GM19372 (cell line): ENCODE data around the gene DPH7.
"Not testable (repeated sequence)": the region's sequence is repeated elsewhere in the genome, so short reads cannot be mapped to it uniquely, and the experiment has no call there.

ENCODE experiments used
- ATAC-seq: cut with Tn5 transposase; IDR thresholded peaks from one replicate; pipeline ENCODE4 v1.9.1; 2021; ENCODE audit warnings: mild to moderate bottlenecking, low read depth, moderate library complexity; ENCODE audit not compliant: unreplicated experiment

The DPH7 gene

GRCh38 chr9:137606734-137607138, 28.0 kb upstream of the DPH7 start:
- no peak for ATAC-seq

DNA sequence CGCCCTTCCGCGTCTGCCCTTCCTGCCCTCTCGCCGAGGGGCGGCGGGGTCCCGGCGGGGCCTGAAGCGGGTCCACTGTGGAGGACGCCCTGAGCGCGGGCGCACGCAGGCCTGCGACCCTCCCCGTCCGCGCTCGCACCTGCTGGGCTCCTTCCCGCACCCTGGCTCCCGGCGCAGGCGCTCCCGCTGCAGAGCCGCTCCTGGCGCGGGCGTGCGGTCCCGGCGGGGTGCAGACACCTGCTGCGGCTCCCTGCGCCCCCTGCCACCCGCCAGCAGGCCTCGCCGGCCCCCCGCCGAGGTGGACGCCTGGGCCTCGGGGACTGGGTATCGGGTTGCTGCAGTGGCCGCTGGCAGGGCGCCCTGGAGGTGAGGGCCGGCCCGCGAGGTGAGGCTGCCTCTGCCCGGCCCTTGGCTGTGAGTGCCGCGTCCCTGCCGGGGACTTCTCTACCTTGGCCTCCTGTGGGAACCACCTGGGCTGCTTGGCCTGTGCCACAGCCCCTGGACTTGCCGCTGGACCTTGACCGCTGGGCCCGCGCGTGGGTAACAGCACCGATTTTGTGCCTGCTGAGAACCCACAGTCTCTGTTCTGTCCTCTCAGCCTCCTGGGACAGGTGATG, 27.4 kb upstream of the DPH7 start:
- ATAC-seq = no peak

DNA sequence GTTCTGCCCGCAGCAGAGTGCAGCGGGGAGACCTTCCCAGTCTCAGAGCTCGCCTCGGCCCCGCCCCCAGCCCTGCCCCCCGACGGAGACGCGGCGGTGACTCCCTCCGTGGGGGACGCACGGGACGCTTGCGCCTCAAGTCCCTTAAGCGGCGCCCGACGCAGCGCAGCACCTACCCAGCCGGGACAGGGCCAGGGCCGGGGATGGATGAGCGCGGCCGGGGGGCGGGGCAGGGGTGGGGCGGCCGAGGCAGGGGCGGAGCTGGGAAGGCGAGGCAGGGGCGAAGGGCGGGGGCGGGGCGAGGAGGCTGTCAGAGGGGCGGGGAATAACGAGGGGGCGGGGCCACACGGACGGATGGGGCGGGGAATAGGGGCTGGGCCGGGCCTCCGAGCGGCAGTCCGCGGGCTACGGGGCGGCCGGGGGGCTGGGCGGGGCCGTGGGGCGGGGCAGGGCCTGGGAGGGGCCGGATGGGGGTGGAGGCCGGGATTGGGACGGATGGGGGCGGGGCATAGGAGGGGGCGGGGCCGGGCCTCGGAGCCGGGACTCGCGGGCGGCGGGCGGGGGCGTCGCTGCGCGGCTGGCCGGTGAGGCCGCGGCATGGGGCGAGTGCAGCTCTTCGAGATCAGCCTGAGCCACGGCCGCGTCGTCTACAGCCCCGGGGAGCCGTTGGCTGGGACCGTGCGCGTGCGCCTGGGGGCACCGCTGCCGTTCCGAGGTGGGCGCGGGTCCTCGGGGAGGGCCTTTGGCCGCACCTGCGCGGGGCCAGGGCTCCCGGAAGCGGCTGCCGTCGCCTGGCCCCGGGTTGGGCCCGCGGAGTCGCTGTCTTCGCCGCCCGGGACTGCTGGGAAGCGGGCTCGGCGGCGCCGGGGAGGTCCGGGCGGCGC, 26.6 kb upstream of the DPH7 start, which contains the start of gene ARRDC1:
TSS of gene ARRDC1 (plus strand) at position 566 of the 884 bp plus-strand sequence. CDS start at position 598, 32 bp downstream.
- peak; percentile 80 for ATAC-seq

DNA sequence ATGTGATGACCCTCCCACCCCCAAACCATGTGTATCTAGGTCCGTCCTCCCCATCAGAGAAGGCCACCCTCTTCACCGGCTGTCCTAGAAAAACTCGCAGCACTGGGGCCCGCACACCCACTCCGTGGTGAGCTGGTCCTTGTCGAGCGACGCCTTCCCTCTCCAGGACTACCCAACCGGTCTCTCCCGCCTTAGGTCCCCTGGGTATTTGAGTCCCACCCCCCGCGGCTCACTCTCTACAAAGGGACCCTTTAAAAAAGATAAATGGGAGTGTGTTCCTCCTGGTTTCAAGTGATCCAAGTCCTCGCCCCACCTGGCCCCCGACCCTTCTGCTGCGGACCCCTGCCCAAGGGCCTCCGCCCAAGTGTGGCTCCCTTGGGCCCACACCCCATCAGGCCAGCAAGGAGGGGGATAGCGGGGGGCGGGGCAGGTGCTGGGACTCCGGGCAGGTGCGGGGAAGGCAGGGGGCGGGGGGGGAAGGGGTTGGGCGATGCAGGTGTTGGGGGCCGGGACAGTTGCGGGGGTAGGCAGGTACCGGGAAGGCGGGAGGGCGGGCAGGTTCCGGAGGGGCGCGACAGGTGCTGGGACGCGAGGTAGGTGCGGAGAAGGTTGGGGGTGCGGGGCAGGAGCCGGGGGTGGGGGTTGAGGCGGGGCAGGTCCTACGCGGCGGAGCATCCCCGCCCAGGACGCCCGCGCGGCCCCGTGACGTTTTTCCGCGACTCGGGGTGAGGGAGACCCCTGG, 25.8 kb upstream of the DPH7 start:
- ATAC-seq = no peak

DNA sequence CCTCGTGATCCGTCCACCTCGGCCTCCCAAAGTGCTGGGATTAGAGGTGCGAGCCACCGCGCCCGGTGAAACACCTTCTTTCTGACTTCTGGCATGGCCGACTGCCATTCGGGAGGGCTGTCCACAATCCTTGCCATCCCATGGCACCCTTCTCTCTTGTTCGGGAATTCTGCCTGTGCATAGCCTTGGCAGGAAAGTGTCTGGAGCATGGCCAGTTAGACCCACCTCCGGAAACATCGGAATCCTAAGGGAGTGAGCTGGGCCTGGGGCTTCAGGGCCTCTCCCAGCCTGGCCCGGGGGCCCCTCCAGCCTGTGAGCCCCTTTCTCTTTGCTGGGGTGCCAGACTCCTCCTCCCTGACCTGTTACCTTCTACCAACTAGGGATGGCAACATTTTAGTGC, 25.2 kb upstream of the DPH7 start:
- ATAC-seq = no peak

- ATAC-seq = no peak
Measured at GRCh38 chr9:137602661-137603060, 23.9 kb upstream of the DPH7 start.

DNA sequence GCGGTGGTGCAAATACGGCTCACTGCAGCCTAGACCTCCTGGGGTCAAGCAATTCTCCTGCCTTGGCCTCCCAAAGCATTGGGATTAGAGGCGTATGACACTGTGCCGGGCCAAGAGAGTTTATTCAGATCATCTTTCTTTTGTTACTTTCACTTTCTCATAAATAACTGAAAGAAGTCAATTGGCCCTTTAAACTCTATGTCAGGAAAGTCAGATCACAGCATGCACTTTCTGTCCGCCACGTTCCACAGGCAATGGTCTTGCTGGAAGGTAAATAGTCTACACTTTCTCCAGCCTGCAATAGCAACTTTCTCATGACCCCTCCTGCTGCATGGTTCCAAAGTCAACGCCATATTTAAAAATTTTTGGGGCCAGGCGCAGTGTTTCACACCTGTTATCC, 20.2 kb upstream of the DPH7 start:
- ATAC-seq = no peak

- not testable (repeated sequence) for ATAC-seq
Measured at GRCh38 chr9:137596577-137596976, 17.9 kb upstream of the DPH7 start.

- no peak for ATAC-seq
Measured at GRCh38 chr9:137593176-137593575, 14.5 kb upstream of the DPH7 start.

DNA sequence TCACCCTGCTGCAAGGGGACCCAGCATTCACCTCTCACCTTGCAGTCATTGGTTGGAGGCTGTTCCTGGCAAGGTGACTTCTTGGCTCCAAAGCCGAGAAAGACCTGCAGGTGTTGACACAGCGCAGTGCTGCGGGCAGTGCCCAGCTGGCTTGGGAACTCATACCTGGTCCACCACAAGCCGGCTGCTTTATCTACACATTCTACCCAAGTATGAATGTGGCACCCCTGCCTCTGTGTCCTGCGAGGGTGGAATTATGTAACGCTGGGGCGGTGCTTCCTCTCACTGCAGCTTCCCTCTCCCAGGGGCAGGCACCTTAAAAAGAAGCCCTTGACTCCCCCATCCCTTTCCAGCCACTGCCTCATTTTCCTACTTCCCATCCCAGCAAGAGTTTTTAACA, 14.0 kb upstream of the DPH7 start:
- no peak for ATAC-seq

DNA sequence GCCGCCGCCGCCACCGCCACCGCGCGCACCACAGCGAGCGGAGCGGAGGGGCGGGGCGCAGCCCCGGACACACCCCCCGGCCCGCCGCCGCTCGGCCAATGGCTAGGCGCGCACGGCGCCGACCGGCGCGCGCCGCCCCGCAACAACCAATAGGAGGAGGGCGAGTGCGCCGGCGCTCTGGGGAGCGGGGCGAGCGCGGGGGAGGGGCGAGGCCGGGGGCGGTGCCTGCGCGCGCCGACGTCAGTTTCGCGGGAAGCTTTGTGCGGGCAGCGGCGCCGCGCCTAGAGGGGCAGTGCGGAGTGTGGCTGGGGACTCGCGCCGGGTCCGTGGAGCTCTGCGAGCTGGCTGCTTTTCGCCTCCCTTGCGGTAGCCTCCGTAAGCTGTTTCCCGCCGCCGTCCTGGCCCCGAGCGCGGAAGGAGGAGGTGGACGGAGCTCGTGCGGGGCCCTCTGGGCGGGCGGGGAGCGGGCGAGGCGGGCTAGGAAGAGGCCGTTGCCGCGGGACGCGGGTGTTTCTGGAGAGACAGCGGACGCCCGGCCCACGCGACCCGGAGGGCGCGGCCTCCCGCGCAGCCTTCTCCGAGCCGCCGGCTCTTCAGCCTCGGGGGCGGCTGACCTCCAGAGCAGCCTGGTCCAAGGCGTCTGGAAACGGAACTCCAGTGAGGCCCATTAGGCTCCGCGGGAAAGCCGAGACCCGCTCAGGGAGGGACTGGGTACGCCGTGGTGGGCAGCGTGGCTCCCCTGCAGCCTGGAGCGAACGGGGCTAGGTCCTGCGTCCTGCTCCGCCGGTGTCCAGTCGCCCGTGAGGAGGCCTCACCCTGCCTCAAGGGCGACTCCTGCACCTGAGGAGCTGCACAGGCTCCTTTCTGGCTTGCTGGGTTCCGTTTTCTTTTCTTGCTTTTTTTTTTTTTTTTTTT, 12.0 kb upstream of the DPH7 start, which contains the start of gene ZMYND19:
TSS of gene ZMYND19 (minus strand) at position 44 of the 915 bp plus-strand sequence. CDS start 249 bp downstream, outside the sequence.
- peak; percentile 84 for ATAC-seq

DNA sequence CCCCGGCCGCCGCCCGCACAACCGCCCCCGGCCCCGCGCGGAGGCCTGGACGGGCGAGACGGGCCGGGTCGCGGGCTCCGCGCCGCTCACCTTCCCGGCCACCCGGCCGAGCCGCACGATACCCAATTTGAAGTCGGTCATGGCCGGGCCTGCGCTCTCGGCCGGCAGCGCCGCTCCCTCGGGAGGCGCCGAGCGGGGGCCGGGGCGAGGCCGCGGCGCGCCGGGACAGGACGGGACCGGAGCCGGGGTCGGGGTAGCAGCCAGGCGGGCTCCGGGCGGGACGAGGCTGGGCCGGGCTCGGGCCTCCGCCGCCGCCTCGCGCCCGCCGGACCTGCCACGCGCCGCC, 11.4 kb upstream of the DPH7 start:
- no peak for ATAC-seq

- ATAC-seq = peak; percentile 15
Measured at GRCh38 chr9:137589441-137590122, 10.9 kb upstream of the DPH7 start.

DNA sequence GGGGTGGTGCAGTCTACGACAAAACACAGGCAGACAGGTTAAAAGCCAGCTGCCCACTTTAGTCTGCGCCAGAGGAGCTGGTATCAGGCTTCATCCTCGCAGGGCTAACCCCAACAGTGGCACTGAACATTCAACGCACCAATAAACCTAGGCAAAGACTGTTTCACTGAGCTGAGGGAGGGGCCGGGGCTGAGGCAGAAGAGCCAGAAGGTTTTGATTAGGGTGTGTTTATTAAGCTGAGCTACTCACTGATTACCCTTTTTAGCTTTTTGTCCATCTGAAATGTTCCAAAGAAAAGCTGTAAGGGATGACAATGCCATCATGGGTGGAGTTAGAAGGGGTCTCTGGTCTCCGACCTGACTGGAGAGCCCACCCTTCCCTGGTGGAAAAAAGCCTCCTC, 10.2 kb upstream of the DPH7 start:
- no peak for ATAC-seq

DNA sequence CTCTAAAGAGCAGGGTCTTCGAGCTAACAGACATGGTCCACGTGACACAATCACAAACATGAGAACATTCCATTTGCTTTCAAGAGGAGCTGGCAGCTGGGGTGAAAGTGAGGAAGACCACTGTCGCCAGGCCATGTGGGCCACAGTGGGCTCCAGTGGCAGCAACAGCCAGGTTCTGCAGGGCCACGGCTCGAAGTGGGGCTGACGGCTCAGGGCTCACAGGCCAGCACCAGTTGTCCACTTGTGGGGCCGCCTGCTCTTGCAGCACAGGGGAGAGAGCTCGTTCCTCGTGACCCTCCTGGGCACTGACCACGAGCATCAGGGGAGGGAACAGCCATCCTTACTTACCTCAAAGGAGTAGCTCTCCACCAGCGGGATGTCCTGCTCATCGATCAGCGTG, 9.6 kb upstream of the DPH7 start:
- ATAC-seq = no peak

DNA sequence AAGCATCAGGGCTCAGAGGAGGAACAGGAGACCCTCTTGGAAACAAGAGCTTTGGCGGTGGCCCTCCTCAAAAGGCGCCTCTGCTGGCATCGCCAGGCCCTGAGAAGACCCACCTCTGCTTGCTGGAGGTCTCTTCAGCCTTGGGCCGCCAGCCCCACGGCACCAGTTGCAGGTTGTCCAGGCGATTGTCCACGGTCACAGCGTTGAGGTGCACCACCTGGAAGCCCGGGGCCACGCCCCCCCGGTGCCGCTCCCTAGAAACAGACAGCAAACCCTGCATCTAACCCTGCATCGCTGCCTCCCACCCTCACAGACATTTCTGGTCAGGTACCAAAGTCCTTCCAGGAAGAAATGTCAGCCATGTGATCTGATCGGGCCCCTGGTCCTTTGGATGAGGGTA, 8.1 kb upstream of the DPH7 start:
- ATAC-seq = no peak

GRCh38 chr9:137583957-137584356, 5.2 kb upstream of the DPH7 start:
- no peak for ATAC-seq

GRCh38 chr9:137583347-137583746, 4.6 kb upstream of the DPH7 start:
- no peak for ATAC-seq

DNA sequence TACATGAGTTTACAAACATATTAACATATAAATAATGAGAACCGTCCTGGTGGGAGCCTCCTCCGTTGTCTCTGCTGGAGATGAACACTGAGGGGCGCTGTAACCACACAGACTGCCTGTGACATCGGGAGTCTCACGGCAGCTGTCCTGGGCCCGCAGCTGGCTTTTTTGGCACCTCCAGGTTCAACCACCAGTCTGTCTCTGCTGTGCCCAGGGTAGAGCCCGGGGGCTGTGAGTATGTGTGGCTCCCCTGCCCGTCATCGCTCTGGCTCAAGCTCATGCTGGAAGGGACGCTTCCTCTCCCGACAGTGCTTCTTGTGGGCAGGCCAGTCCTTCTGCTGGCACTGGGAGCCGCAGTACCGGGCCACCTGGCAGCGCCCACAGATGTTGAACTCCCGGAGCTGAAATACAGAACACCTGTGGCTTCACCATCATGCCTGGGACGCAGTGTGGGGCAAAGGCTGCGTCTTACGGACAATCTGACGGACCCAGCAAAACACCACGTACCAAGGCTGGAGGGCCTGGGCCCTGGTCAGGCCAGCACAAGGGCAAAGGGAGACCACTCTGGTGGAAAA, 3.6 kb upstream of the DPH7 start:
- ATAC-seq = no peak
